Measurements from ENCODE around the gene UPB1.

UPB1 gene

GRCh38 chr22:24517446-24517845 is 22.3 kb downstream of the UPB1 start:
- TF ChIP-seq CTCF (IDR thresholded peaks at IDR 0.05; ENCODE audit: low read depth, low read length), result no peak
- no peak for DNase-seq
- H3K27me3 ChIP-seq (ENCODE audit: insufficient read depth, low read depth, severe bottlenecking), result no peaks in the 10 kb centered on the region
- no peak overlapping the region for H3K27ac ChIP-seq
- H3K36me3 ChIP-seq, result no peaks in the 10 kb centered on the region
- no peaks in the 10 kb centered on the region for H3K9me3 ChIP-seq (ENCODE audit: severe bottlenecking)
- no peak overlapping the region for H3K4me3 ChIP-seq (ENCODE audit: low read depth, low read length)

DNA sequence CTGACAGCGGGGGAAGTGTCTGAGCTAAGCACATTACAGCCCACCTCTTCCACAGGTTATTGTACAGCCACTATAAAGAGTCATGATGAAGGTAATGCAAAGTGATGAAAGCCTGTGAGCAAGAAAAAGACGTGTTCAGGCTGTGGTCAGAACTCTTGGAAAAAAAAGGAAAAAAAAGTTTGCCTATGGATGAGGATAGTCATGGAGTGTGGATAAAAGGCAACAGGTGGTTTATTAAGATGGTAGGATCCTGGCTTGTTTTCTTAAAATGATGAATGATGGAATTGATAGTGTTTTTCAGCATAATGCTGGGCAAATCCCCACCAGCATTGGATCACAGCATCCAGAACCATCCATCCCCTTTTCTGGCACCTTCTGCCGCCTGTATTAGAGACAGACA is 23.1 kb downstream of the UPB1 start:
- Histone ChIP-seq H3K4me3 (ENCODE audit: low read depth, low read length) (no peak overlapping the region), H3K27me3 (ENCODE audit: insufficient read depth, low read depth, severe bottlenecking) (no peaks in the 10 kb centered on the region), H3K36me3 (no peaks in the 10 kb centered on the region), H3K9me3 (ENCODE audit: severe bottlenecking) (no peaks in the 10 kb centered on the region), H3K27ac (no peak overlapping the region)
- no peak for TF ChIP-seq CTCF (IDR thresholded peaks at IDR 0.05; ENCODE audit: low read depth, low read length)
- no peak for DNase-seq

GRCh38 chr22:24518771-24519485 is 23.8 kb downstream of the UPB1 start:
- DNase-seq, result no peak
- Histone ChIP-seq H3K27me3 (ENCODE audit: insufficient read depth, low read depth, severe bottlenecking) (no peaks in the 10 kb centered on the region), H3K4me3 (ENCODE audit: low read depth, low read length) (no peak overlapping the region), H3K36me3 (no peaks in the 10 kb centered on the region), H3K9me3 (ENCODE audit: severe bottlenecking) (no peaks in the 10 kb centered on the region), H3K27ac (no peak overlapping the region)
- no peak for TF ChIP-seq CTCF (IDR thresholded peaks at IDR 0.05; ENCODE audit: low read depth, low read length)

DNA sequence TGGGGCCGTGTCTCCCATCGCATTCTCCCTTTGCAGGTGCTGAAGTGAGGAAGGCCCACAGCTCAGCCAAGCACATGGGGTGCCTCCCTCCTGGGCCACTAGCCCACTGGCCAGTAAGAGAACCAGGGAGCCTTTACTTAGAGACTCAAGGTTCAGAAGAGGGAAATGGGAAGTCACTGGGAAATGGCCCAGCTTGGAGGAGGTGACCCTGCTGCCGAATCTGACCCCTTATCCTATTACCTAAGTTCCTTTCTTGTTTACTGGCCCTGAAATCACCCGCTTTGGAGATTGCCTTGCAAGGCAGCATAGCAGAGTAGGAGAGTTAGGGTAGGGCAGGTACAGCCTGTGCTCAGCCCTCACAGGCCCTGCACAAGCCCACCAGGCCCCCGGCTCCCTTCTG is 24.4 kb downstream of the UPB1 start:
- Histone ChIP-seq H3K27ac (no peak overlapping the region), H3K9me3 (ENCODE audit: severe bottlenecking) (no peaks in the 10 kb centered on the region), H3K36me3 (no peaks in the 10 kb centered on the region), H3K27me3 (ENCODE audit: insufficient read depth, low read depth, severe bottlenecking) (no peaks in the 10 kb centered on the region), H3K4me3 (ENCODE audit: low read depth, low read length) (no peak overlapping the region)
- DNase-seq, result no peak
- no peak for TF ChIP-seq CTCF (IDR thresholded peaks at IDR 0.05; ENCODE audit: low read depth, low read length)

DNA sequence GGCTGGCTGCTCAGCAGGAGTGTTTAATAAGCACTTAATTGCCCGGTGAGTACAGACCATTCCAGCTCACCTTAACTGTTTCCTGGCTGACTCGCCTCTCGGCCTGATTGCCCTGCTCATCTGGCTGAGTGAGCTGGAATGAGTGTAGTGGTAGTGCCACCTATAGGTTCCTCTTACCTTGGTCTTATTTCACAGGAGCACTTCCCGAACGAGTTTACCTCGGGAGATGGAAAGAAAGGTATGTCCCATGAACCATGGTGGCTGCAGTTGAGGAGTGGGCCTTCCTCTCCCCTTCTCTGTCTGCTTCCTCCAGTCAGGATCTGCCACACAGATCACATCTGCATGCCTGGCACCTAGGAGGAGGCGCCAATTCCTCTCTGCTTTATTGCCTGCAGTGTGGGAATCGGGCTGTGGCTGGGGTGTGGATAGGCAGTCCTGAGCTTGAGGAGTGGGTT is 26.7 kb downstream of the UPB1 start:
- no peaks in the 10 kb centered on the region for H3K9me3 ChIP-seq (ENCODE audit: severe bottlenecking)
- no peak overlapping the region for H3K4me3 ChIP-seq (ENCODE audit: low read depth, low read length)
- H3K27ac ChIP-seq, result no peak overlapping the region
- no peaks in the 10 kb centered on the region for H3K36me3 ChIP-seq
- H3K27me3 ChIP-seq (ENCODE audit: insufficient read depth, low read depth, severe bottlenecking), result peaks cover 2% of the 10 kb centered on the region
- TF ChIP-seq CTCF (IDR thresholded peaks at IDR 0.05; ENCODE audit: low read depth, low read length), result peak; percentile 77
- peak; percentile 80 for DNase-seq

DNA sequence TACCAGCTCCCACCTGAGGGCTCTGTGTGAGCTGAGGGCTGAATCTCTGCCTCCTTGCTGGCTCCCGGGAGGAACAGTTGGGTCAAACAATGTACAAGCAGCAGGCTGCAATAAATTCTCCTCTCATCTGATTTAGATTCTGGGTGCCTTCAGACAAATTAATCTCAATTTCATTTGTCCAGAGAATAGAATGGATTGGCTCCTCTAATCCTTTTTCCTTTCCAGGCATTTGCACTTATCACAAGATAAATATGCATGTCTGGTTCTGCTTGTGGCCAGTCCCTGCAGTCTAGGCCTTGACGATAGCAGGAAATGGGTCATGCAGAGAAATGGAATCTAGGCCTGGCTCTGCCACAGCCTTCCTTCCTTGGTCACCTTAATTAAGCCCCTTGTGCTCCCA is 28.7 kb downstream of the UPB1 start:
- H3K9me3 ChIP-seq (ENCODE audit: severe bottlenecking), result no peaks in the 10 kb centered on the region
- no peaks in the 10 kb centered on the region for H3K36me3 ChIP-seq
- DNase-seq, result no peak
- H3K27me3 ChIP-seq (ENCODE audit: insufficient read depth, low read depth, severe bottlenecking), result peaks cover 18% of the 10 kb centered on the region
- no peak for TF ChIP-seq CTCF (IDR thresholded peaks at IDR 0.05; ENCODE audit: low read depth, low read length)
- H3K27ac ChIP-seq, result no peak overlapping the region
- no peak overlapping the region for H3K4me3 ChIP-seq (ENCODE audit: low read depth, low read length)

Measured in WERI-Rb-1 (cell line).